HepG2 (cell line): ENCODE results near the gene APBA3.

Source experiments
- CTCF ChIP-seq: sonication (generic); formaldehyde crosslinking; IDR thresholded peaks from 2 replicates; pipeline ENCODE4 v1.5.0; 2020; ENCODE audit warnings: mild to moderate bottlenecking, missing genetic modification reagents, moderate library complexity
- ZNF691 ChIP-seq: sonication (generic); formaldehyde crosslinking; IDR thresholded peaks from 2 replicates; pipeline ENCODE4 v1.4.0; 2020; ENCODE audit warnings: missing genetic modification reagents, low read depth, mild to moderate bottlenecking, borderline replicate concordance

GRCh38 chr19:3707868-3708206, 53.7 kb downstream of the APBA3 start:
- no peak for TF ChIP-seq CTCF (CRISPR knock-in tag)
- no peak for TF ChIP-seq ZNF691 (CRISPR knock-in tag)
